Thyroid gland (tissue), 4 donors: Measurements from ENCODE around the gene DCP2. TPM values are rescaled to one million over a fixed set of nuclear protein-coding genes. Genes with fewer than 3 reads are reported as not detected.

ENCODE experiments used
- DNase-seq, 2 donors: peaks; one replicate each; pipeline ENCODE4 v3.0.0-alpha.2; 2019
- H3K27ac ChIP-seq, 3 donors: fragments of 200-600 bp; sonication (generic); 1 replicate in 2 of 3; 2 replicates in 1 of 3; pipeline ENCODE4 v1.5.1; 2016 to 2019; ENCODE audit warnings: mild to moderate bottlenecking in 1 of 3, moderate library complexity in 1 of 3
- H3K27me3 ChIP-seq: fragments of 200-600 bp; sonication (generic); one replicate; pipeline ENCODE4 v1.5.1; 2019
- H3K36me3 ChIP-seq, 2 donors: fragments of 200-600 bp; sonication (generic); one replicate each; pipeline ENCODE4 v1.5.1; 2016 to 2019
- H3K4me1 ChIP-seq, 2 donors: fragments of 200-600 bp; sonication (generic); one replicate each; pipeline ENCODE4 v1.5.1; 2017 to 2019
- H3K4me3 ChIP-seq, 3 donors: fragments of 200-600 bp; sonication (generic); replicated peaks in 1 of 3; 1 replicate in 2 of 3; 2 replicates in 1 of 3; pipeline ENCODE4 v1.5.1; 2016; ENCODE audit warnings: mild to moderate bottlenecking in 1 of 3
- H3K9me3 ChIP-seq: fragments of 200-600 bp; sonication (generic); one replicate; pipeline ENCODE4 v1.5.1; 2017
- CTCF ChIP-seq, 6 experiments: fragments of 200-600 bp in 3 of 6; fragments of 450-650 bp in 3 of 6; sonication (generic) in 3 of 6; IDR thresholded peaks; one replicate each; pipeline ENCODE4 v1.5.1; 2016 to 2019; ENCODE audit warnings: antibody characterized with exemption in 6 of 6, mild to moderate bottlenecking in 2 of 6, inconsistent platforms in 1 of 6, moderate library complexity in 1 of 6
- POLR2A ChIP-seq, 2 donors: fragments of 450-650 bp; IDR thresholded peaks; one replicate each; pipeline ENCODE4 v1.6.1; 2017; ENCODE audit warnings: antibody characterized with exemption in 2 of 2, mild to moderate bottlenecking in 2 of 2, moderate library complexity in 1 of 2
- WGBS, 2 donors: methylation state at CpG; one replicate each; pipeline ENCODE4 v1.1.5; 2017; 5-methylcytosine and 5-hydroxymethylcytosine counted together
- intact Hi-C: fragments of 100-400 bp; cut with DNase I; formaldehyde crosslinking; loops from one replicate; pipeline ENCODE4 v1.15.1; 2023
- total RNA-seq, 4 donors: library from RNA; depleted of rRNA; stranded (reverse); fragments of >200 nt; gene quantifications; one replicate each; pipeline ENCODE4 v1.2.3, GENCODE V29; 2016

Gene DCP2
- total RNA-seq, 4 donors from 2014 or later, result 26.2 to 34.5 (median 27.5) TPM

- Histone ChIP-seq H3K27ac (peak overlapping the region in 2 of 3 donors; percentile 6 to 45), H3K36me3 (no peaks in the 10 kb centered on the region), H3K27me3 (no peaks in the 10 kb centered on the region), H3K9me3 (no peaks in the 10 kb centered on the region), H3K4me1 (peaks cover 12 to 27% of the 10 kb centered on the region in 2 donors), H3K4me3 (no peak overlapping the region)
- 68 to 75% methylated on average over 1 of the region's 1 CpG for WGBS, 2 donors
- intact Hi-C loops, result no loop called here
- TF ChIP-seq CTCF (IDR thresholded peaks at IDR 0.05), result no peak
- TF ChIP-seq POLR2A (IDR thresholded peaks at IDR 0.05), result no peak
- no peak for DNase-seq
These were observed 60.2 kb downstream of the DCP2 start for GRCh38 chr5:113036826-113037225.

GRCh38 chr5:113038136-113038535 is 61.5 kb downstream of the DCP2 start:
- 95 to 98% methylated on average over 1 of the region's 1 CpG for WGBS, 2 donors
- H3K4me3 ChIP-seq, result no peak overlapping the region
- no peak overlapping the region for H3K27ac ChIP-seq
- peaks cover 12 to 32% of the 10 kb centered on the region in 2 donors for H3K4me1 ChIP-seq
- TF ChIP-seq POLR2A (IDR thresholded peaks at IDR 0.05) (no peak), CTCF (IDR thresholded peaks at IDR 0.05) (no peak)
- no peaks in the 10 kb centered on the region for H3K36me3 ChIP-seq
- H3K27me3 ChIP-seq, result no peaks in the 10 kb centered on the region
- no peak for DNase-seq
- intact Hi-C loops, result no loop called here
- H3K9me3 ChIP-seq, result no peaks in the 10 kb centered on the region

GRCh38 chr5:113038714-113039113 is 62.1 kb downstream of the DCP2 start:
- WGBS, 2 donors, result 62 to 92% methylated on average over 8 to 9 of the region's 9 CpGs
- H3K36me3 ChIP-seq, result no peaks in the 10 kb centered on the region
- DNase-seq, result no peak

GRCh38 chr5:113039229-113039933 is 62.8 kb downstream of the DCP2 start:
- no peak overlapping the region for H3K4me3 ChIP-seq
- 72 to 76% methylated on average over 12 to 14 of the region's 14 CpGs for WGBS, 2 donors
- H3K4me1 ChIP-seq, result peaks cover 20 to 43% of the 10 kb centered on the region in 2 donors
- H3K27ac ChIP-seq, result no peak overlapping the region
- H3K36me3 ChIP-seq, result no peaks in the 10 kb centered on the region
- no peaks in the 10 kb centered on the region for H3K27me3 ChIP-seq
- H3K9me3 ChIP-seq, result no peaks in the 10 kb centered on the region
- no peak for DNase-seq
- TF ChIP-seq CTCF (IDR thresholded peaks at IDR 0.05), result no peak
- TF ChIP-seq POLR2A (IDR thresholded peaks at IDR 0.05), result no peak
- intact Hi-C loops, result no loop called here

More at GRCh38 chr5:113038714-113039113, 62.1 kb downstream of the DCP2 start:
- H3K4me1 ChIP-seq, result peaks cover 17 to 38% of the 10 kb centered on the region in 2 donors
- no peak overlapping the region for H3K4me3 ChIP-seq
- no peak for TF ChIP-seq POLR2A (IDR thresholded peaks at IDR 0.05)
- TF ChIP-seq CTCF (IDR thresholded peaks at IDR 0.05), result no peak
- no peaks in the 10 kb centered on the region for H3K27me3 ChIP-seq
- H3K27ac ChIP-seq, result no peak overlapping the region
- no peaks in the 10 kb centered on the region for H3K9me3 ChIP-seq
- intact Hi-C loops, result no loop called here

GRCh38 chr5:113039934-113040285 is 63.3 kb downstream of the DCP2 start:
- intact Hi-C loops, result no loop called here
- peaks cover 20 to 38% of the 10 kb centered on the region in 2 donors for H3K4me1 ChIP-seq
- H3K27ac ChIP-seq, result no peak overlapping the region
- no peaks in the 10 kb centered on the region for H3K9me3 ChIP-seq
- no peaks in the 10 kb centered on the region for H3K36me3 ChIP-seq
- no peaks in the 10 kb centered on the region for H3K27me3 ChIP-seq
- no peak for DNase-seq
- H3K4me3 ChIP-seq, result no peak overlapping the region
- 50 to 53% methylated on average over 4 of the region's 4 CpGs for WGBS, 2 donors
- no peak for TF ChIP-seq POLR2A (IDR thresholded peaks at IDR 0.05)
- TF ChIP-seq CTCF (IDR thresholded peaks at IDR 0.05), result no peak
